WERI-Rb-1 (cell line): ENCODE measurements around the gene TMEM178B.

ENCODE experiments used
- DNase-seq: peaks from one replicate; pipeline ENCODE4 v3.0.0-alpha.2; 2020
- H3K27ac ChIP-seq: fragments of 250-450 bp; sonication (Bioruptor Pico); 2 replicates; pipeline ENCODE4 v1.5.1; 2020; ENCODE audit warnings: mild to moderate bottlenecking, moderate library complexity
- H3K27me3 ChIP-seq: fragments of 250-450 bp; sonication (Bioruptor Pico); 2 replicates; pipeline ENCODE4 v1.5.1; 2021; ENCODE audit warnings: mild to moderate bottlenecking, low read depth, moderate library complexity; ENCODE audit not compliant: insufficient read depth, severe bottlenecking
- H3K36me3 ChIP-seq: fragments of 250-450 bp; sonication (Bioruptor Pico); 2 replicates; pipeline ENCODE4 v1.5.1; 2020; ENCODE audit warnings: mild to moderate bottlenecking, moderate library complexity
- H3K4me3 ChIP-seq: 2 replicates; pipeline ENCODE4 v1.5.1; 2011; ENCODE audit warnings: low read depth, mild to moderate bottlenecking, control low read depth, low read length
- H3K9me3 ChIP-seq: fragments of 250-450 bp; sonication (Bioruptor Pico); 2 replicates; pipeline ENCODE4 v1.5.1; 2021; ENCODE audit warnings: mild to moderate bottlenecking, moderate library complexity; ENCODE audit not compliant: severe bottlenecking
- TF ChIP-seq, protein P1 (sequence below): IDR thresholded peaks from 2 replicates; pipeline ENCODE4 v1.5.1; 2011; ENCODE audit warnings: low read depth, mild to moderate bottlenecking, control low read depth, inconsistent platforms, low read length

The TMEM178B gene

GRCh38 chr7:141301544-141301943 lies 227.7 kb downstream of the TMEM178B start:
- TF ChIP-seq, protein P1, sequence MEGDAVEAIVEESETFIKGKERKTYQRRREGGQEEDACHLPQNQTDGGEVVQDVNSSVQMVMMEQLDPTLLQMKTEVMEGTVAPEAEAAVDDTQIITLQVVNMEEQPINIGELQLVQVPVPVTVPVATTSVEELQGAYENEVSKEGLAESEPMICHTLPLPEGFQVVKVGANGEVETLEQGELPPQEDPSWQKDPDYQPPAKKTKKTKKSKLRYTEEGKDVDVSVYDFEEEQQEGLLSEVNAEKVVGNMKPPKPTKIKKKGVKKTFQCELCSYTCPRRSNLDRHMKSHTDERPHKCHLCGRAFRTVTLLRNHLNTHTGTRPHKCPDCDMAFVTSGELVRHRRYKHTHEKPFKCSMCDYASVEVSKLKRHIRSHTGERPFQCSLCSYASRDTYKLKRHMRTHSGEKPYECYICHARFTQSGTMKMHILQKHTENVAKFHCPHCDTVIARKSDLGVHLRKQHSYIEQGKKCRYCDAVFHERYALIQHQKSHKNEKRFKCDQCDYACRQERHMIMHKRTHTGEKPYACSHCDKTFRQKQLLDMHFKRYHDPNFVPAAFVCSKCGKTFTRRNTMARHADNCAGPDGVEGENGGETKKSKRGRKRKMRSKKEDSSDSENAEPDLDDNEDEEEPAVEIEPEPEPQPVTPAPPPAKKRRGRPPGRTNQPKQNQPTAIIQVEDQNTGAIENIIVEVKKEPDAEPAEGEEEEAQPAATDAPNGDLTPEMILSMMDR: no peak
- Histone ChIP-seq H3K4me3 (no peak overlapping the region), H3K27ac (no peak overlapping the region), H3K36me3 (no peaks in the 10 kb centered on the region), H3K27me3 (no peaks in the 10 kb centered on the region), H3K9me3 (no peaks in the 10 kb centered on the region)
- no peak for DNase-seq

- TF ChIP-seq, protein P1: no peak
- H3K36me3 ChIP-seq: no peaks in the 10 kb centered on the region
Measured at GRCh38 chr7:141302617-141303016, 228.8 kb downstream of the TMEM178B start.

GRCh38 chr7:141304291-141304690 lies 230.4 kb downstream of the TMEM178B start:
- H3K9me3 ChIP-seq: no peaks in the 10 kb centered on the region
- no peak for DNase-seq
- H3K27me3 ChIP-seq: no peaks in the 10 kb centered on the region
- H3K4me3 ChIP-seq: no peak overlapping the region
- no peaks in the 10 kb centered on the region for H3K36me3 ChIP-seq
- TF ChIP-seq, protein P1: no peak
- no peak overlapping the region for H3K27ac ChIP-seq

More at GRCh38 chr7:141302617-141303016, 228.8 kb downstream of the TMEM178B start:
- Histone ChIP-seq H3K27me3 (no peaks in the 10 kb centered on the region), H3K4me3 (no peak overlapping the region), H3K27ac (no peak overlapping the region), H3K9me3 (no peaks in the 10 kb centered on the region)
- DNase-seq: no peak

DNA sequence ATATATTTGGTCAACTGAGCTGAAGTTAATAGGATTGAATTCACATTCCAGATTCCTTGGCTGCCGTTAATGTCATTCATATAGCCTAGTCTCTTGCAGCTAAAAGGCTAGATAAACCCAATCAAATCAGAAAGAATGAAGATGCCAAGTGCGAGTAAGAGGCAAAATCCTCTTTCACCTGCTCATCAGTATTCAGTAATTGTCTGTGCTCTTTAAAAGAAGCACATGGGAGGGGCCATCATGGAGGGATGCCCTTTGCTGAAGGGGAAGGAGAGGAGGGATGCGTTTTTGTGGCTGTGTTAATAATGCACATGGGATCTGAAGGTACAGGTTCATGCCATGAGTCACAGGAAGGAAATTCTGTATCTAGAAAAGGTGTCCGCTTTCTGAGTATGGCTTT lies 232.2 kb downstream of the TMEM178B start:
- Histone ChIP-seq H3K4me3 (no peak overlapping the region), H3K27me3 (no peaks in the 10 kb centered on the region), H3K36me3 (no peaks in the 10 kb centered on the region), H3K27ac (no peak overlapping the region), H3K9me3 (no peaks in the 10 kb centered on the region)
- DNase-seq: no peak
- TF ChIP-seq, protein P1: no peak

- no peaks in the 10 kb centered on the region for H3K9me3 ChIP-seq
- H3K27me3 ChIP-seq: no peaks in the 10 kb centered on the region
- TF ChIP-seq, protein P1: no peak
- H3K36me3 ChIP-seq: no peaks in the 10 kb centered on the region
- no peak for DNase-seq
- no peak overlapping the region for H3K4me3 ChIP-seq
- H3K27ac ChIP-seq: no peak overlapping the region
Measured at GRCh38 chr7:141312395-141312794, 238.5 kb downstream of the TMEM178B start.

DNA sequence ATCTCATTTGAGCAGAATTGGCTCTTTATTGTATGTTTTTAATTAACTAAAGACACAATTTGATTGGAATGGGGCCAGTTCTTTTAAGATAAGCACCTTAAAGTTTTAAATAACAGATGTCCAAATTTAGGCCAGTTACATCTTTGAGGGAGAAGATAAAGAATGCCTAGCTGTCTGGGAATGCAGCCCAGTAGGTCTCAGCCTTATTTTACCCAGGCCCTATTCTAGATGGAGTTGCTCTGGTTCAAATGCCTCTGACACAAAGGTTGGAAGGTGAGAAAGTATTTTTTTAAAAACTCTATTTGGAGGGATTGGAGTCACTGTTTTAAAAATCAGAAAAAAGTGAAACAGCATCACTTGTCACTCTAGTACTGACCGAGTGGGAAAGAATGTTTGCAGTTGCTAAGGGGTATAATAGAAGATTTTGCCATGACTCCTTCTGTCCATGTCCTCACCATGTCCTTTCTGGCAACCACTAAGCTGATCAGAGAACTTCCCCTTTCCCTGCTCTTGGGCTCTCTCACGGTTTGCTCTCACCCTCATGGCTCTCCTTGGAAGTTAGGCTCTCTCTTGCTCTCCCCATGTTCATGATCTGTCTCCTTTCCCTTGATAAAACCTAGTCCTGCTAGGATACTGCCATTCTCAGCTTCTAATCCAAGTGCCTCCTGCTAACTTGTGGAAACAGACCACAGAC lies 239.1 kb downstream of the TMEM178B start:
- no peaks in the 10 kb centered on the region for H3K27me3 ChIP-seq
- no peaks in the 10 kb centered on the region for H3K9me3 ChIP-seq
- DNase-seq: no peak
- no peak overlapping the region for H3K4me3 ChIP-seq
- TF ChIP-seq, protein P1: no peak
- no peak overlapping the region for H3K27ac ChIP-seq
- no peaks in the 10 kb centered on the region for H3K36me3 ChIP-seq
